Upper lobe of left lung (tissue), 6 donors: ENCODE results near the gene FADS2. TPM values are rescaled to one million over a fixed set of nuclear protein-coding genes. Genes with fewer than 3 reads are reported as not detected.

Experiments used
- ATAC-seq, 2 donors: fragments of 200-7000 bp; cut with Tn5 transposase; one replicate each; pipeline ENCODE4 v1.9.1; 2022; ENCODE audit warnings: mild to moderate bottlenecking in 2 of 2, moderate library complexity in 2 of 2; ENCODE audit not compliant: low FRiP score in 2 of 2
- DNase-seq, 2 donors: peaks; one replicate each; pipeline ENCODE4 v3.0.0-alpha.2; 2019 to 2020
- H3K27ac ChIP-seq, 4 donors: fragments of 200-600 bp; sonication (generic); one replicate each; pipeline ENCODE4 v1.5.1; 2016 to 2019
- H3K27me3 ChIP-seq, 4 donors: fragments of 200-600 bp; sonication (generic); one replicate each; pipeline ENCODE4 v1.5.1; 2017 to 2019
- H3K36me3 ChIP-seq, 4 donors: fragments of 200-600 bp; sonication (generic); one replicate each; pipeline ENCODE4 v1.5.1; 2016 to 2019
- H3K4me1 ChIP-seq, 4 donors: fragments of 200-600 bp; sonication (generic); one replicate each; pipeline ENCODE4 v1.5.1; 2018 to 2019
- H3K4me3 ChIP-seq, 4 donors: fragments of 200-600 bp; sonication (generic); one replicate each; pipeline ENCODE4 v1.5.1; 2017 to 2019; ENCODE audit warnings: mild to moderate bottlenecking in 2 of 4, moderate library complexity in 1 of 4
- H3K9me3 ChIP-seq, 4 donors: fragments of 200-600 bp; sonication (generic); one replicate each; pipeline ENCODE4 v1.5.1; 2018 to 2019
- EP300 ChIP-seq, 4 donors: sonication (generic); formaldehyde crosslinking; IDR thresholded peaks; one replicate each; pipeline ENCODE4 v1.5.1; 2017; ENCODE audit warnings: antibody characterized with exemption in 4 of 4, control low read depth in 2 of 4
- POLR2A ChIP-seq, 4 donors: fragments of 450-650 bp; IDR thresholded peaks; one replicate each; pipeline ENCODE4 v1.5.1; 2016 to 2017; ENCODE audit warnings: antibody characterized with exemption in 4 of 4, mild to moderate bottlenecking in 2 of 4
- POLR2AphosphoS5 ChIP-seq, 2 donors: sonication (generic); formaldehyde crosslinking; IDR thresholded peaks; one replicate each; pipeline ENCODE4 v1.5.1; 2017; ENCODE audit warnings: antibody characterized with exemption in 2 of 2
- WGBS, 2 donors: methylation state at CpG; one replicate each; pipeline ENCODE4 v1.1.5; 2017 to 2018; 5-methylcytosine and 5-hydroxymethylcytosine counted together
- total RNA-seq, 6 donors: library from RNA; depleted of rRNA in 4 of 6; stranded (reverse); fragments of >200 nt in 4 of 6; gene quantifications; one replicate each; pipeline versions ENCODE4 v1.1.0 to v1.2.1, GENCODE V29; 2016 to 2021
- TF ChIP-seq, protein P1 (sequence below), 6 experiments: fragments of 450-650 bp in 4 of 6; fragments of 200-600 bp in 2 of 6; sonication (generic) in 2 of 6; IDR thresholded peaks; one replicate each; pipeline ENCODE4 v1.5.1; 2016 to 2019; ENCODE audit warnings: antibody characterized with exemption in 6 of 6
- donor health status: DM: no; HTN: no; CAD: no; lungs with moderate emphysema.
- donor health status: DM: no; HTN: yes; CAD: no; lungs with severe emphysema.

Gene FADS2
- total RNA-seq, 6 donors from 2014 or later: 13.5 to 92.5 (median 50.7) TPM

DNA sequence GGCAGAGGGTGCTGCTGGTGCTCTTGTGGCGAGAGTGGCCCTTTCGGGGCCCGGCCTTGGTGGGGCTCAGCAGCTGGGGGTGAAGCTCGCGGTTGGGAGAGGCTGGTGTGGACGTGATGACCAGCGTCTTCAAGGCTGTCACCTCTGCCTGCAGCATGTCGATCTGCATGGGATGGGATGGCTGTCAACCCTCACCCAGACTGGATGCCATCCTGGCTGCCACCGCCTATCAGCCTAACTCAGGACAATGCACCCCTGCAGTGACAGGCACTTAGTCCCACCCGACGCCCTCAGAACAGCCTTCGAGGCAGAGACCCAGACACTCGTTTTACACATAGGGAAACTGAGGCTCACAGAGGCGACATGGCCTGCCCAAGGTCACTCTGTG, 78.4 kb downstream of the FADS2 start:
- DNase-seq (no peak), ATAC-seq (no peak)
- Histone ChIP-seq H3K4me3 (no peak overlapping the region), H3K36me3 (peaks cover 0 to 20% (median 3%) of the 10 kb centered on the region in 4 donors), H3K9me3 (no peaks in the 10 kb centered on the region), H3K27ac (no peak overlapping the region), H3K27me3 (no peaks in the 10 kb centered on the region), H3K4me1 (peaks cover 0 to 3% (median 1%) of the 10 kb centered on the region in 4 donors)
- TF ChIP-seq EP300 (IDR thresholded peaks at IDR 0.05) (no peak), POLR2AphosphoS5 (IDR thresholded peaks at IDR 0.05) (no peak), POLR2A (IDR thresholded peaks at IDR 0.05) (no peak)
- TF ChIP-seq, protein P1, sequence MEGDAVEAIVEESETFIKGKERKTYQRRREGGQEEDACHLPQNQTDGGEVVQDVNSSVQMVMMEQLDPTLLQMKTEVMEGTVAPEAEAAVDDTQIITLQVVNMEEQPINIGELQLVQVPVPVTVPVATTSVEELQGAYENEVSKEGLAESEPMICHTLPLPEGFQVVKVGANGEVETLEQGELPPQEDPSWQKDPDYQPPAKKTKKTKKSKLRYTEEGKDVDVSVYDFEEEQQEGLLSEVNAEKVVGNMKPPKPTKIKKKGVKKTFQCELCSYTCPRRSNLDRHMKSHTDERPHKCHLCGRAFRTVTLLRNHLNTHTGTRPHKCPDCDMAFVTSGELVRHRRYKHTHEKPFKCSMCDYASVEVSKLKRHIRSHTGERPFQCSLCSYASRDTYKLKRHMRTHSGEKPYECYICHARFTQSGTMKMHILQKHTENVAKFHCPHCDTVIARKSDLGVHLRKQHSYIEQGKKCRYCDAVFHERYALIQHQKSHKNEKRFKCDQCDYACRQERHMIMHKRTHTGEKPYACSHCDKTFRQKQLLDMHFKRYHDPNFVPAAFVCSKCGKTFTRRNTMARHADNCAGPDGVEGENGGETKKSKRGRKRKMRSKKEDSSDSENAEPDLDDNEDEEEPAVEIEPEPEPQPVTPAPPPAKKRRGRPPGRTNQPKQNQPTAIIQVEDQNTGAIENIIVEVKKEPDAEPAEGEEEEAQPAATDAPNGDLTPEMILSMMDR (IDR thresholded peaks at IDR 0.05): no peak
- WGBS, 2 donors: 82 to 89% methylated on average over 6 to 13 of the region's 14 CpGs

DNA sequence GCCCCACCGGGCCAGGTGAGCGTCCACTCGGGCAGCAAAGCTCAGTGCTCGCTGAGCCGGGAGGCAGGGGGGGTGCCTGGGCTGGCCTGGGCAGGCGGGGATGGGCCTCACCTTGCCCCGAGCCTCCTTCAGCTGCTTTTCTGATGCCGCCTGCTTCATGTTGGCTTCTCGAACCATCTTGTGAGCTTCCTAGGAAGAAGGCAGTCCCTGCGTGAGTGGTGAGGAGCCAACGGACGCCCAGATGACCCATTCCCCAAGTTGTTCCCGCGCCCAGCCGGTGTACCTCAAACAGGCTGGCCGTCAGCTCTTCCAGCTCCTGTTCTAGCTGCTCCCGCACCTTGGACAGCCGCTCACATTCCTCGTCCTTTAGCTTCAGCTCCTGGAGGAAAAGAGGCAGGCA, 79.2 kb downstream of the FADS2 start:
- ATAC-seq (no peak), DNase-seq (no peak)
- 88 to 95% methylated on average over 10 to 16 of the region's 19 CpGs for WGBS, 2 donors
- TF ChIP-seq EP300 (IDR thresholded peaks at IDR 0.05): no peak
- no peak for TF ChIP-seq POLR2A (IDR thresholded peaks at IDR 0.05)
- TF ChIP-seq, protein P1 (IDR thresholded peaks at IDR 0.05): no peak
- no peak for TF ChIP-seq POLR2AphosphoS5 (IDR thresholded peaks at IDR 0.05)
- H3K4me3 ChIP-seq: no peak overlapping the region
- H3K27ac ChIP-seq: no peak overlapping the region
- H3K27me3 ChIP-seq: no peaks in the 10 kb centered on the region
- H3K9me3 ChIP-seq: no peaks in the 10 kb centered on the region
- peaks cover 0 to 20% (median 3%) of the 10 kb centered on the region in 4 donors for H3K36me3 ChIP-seq
- H3K4me1 ChIP-seq: peaks cover 0 to 6% (median 3%) of the 10 kb centered on the region in 4 donors

DNA sequence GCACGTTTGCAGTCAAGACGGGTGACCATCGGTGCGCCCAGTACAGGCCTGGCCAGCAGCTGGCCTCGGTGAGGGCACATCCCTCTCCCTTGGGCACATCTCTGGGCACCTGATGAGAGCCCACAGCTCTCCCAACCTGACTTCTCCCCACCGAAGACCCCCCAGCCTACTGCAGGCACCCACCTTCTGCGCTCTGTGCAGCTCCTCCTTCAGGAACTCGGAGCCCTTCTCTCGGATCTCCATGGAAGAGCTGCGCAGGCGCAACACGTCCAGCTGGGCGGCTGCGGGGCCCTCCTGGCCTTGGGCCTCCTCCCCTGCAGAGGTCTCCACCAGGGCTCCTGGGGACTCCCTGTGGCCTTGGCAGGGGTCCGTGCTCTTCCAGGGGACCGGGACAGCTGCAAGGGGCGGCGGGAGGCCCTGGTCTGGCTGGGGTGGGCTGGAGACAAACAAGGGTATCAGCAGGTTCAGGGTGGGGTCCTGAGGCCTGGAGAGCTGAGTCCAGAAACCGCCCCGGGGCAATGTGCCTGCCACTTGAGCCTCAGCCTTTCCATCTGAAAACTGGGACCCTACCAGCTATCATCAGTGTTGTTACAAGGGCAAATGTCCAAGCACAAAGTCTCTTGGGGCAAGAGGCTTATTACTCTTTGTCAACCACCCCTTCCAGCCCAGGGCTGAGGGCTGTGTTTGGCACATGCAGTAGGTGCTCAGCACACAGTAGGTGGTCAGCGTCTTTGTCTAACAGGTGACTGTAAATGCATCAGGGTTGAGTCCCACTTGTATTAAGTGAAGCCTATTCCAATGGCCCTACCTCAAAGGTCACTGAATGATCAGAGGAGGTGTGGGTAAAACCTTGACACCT, 80.0 kb downstream of the FADS2 start:
- Histone ChIP-seq H3K27me3 (no peaks in the 10 kb centered on the region), H3K27ac (peak overlapping the region in 1 of 4 donors; percentile 56), H3K36me3 (peaks cover 0 to 20% (median 3%) of the 10 kb centered on the region in 4 donors), H3K4me3 (no peak overlapping the region), H3K4me1 (peaks cover 2 to 6% (median 5%) of the 10 kb centered on the region in 4 donors), H3K9me3 (no peaks in the 10 kb centered on the region)
- ATAC-seq (no peak), DNase-seq (no peak)
- 88 to 93% methylated on average over 12 to 20 of the region's 21 CpGs for WGBS, 2 donors
- TF ChIP-seq POLR2A (IDR thresholded peaks at IDR 0.05) (no peak), POLR2AphosphoS5 (IDR thresholded peaks at IDR 0.05) (no peak), EP300 (IDR thresholded peaks at IDR 0.05) (no peak)
- TF ChIP-seq, protein P1 (IDR thresholded peaks at IDR 0.05): no peak

DNA sequence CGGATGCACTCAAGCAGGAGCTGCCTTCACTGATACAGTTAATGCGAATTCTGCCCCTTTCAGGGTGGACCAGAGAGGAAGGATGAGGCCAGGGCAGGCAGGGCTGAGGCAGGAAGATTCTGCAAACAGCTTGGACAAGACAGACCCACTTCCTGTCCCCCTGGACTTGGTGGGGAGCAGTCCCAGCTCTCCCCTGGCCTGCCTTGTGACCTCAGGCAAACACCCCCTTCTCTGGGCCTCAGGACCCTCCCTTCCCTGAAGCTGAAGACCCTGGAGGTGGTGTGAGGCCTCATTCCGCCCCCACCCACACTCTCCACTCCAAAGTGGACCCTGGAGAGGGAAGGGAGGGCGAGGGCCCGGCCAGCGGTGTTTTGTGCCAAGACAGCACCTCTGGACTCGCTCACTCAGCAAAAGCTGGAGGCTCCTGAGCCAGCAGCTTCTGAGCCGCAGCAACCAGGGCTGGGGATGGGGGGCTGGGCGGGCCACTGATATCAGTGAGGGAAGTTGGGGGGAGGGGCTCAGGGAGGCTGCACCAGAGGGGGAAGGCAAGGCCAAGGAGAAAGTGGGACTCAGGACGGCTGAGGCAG, 80.7 kb downstream of the FADS2 start:
- peak overlapping the region in 2 of 4 donors; percentile 17 to 56 for H3K27ac ChIP-seq
- TF ChIP-seq POLR2A (IDR thresholded peaks at IDR 0.05) (no peak), EP300 (IDR thresholded peaks at IDR 0.05) (no peak), POLR2AphosphoS5 (IDR thresholded peaks at IDR 0.05) (no peak)
- TF ChIP-seq, protein P1 (IDR thresholded peaks at IDR 0.05): no peak
- peaks cover 0 to 20% (median 3%) of the 10 kb centered on the region in 4 donors for H3K36me3 ChIP-seq
- peaks cover 4 to 6% (median 5%) of the 10 kb centered on the region in 4 donors for H3K4me1 ChIP-seq
- no peak for ATAC-seq
- no peaks in the 10 kb centered on the region for H3K27me3 ChIP-seq
- H3K4me3 ChIP-seq: no peak overlapping the region
- H3K9me3 ChIP-seq: no peaks in the 10 kb centered on the region
- DNase-seq: no peak
- 70 to 82% methylated on average over 8 to 10 of the region's 10 CpGs for WGBS, 2 donors
